Measurements from ENCODE around the gene LPCAT3. TPM values are rescaled to one million over a fixed set of nuclear protein-coding genes. Genes with fewer than 3 reads are reported as not detected.

LPCAT3 gene
- total RNA-seq, 2 donors from 2014 or later: 33.6 to 86.7 TPM

DNA sequence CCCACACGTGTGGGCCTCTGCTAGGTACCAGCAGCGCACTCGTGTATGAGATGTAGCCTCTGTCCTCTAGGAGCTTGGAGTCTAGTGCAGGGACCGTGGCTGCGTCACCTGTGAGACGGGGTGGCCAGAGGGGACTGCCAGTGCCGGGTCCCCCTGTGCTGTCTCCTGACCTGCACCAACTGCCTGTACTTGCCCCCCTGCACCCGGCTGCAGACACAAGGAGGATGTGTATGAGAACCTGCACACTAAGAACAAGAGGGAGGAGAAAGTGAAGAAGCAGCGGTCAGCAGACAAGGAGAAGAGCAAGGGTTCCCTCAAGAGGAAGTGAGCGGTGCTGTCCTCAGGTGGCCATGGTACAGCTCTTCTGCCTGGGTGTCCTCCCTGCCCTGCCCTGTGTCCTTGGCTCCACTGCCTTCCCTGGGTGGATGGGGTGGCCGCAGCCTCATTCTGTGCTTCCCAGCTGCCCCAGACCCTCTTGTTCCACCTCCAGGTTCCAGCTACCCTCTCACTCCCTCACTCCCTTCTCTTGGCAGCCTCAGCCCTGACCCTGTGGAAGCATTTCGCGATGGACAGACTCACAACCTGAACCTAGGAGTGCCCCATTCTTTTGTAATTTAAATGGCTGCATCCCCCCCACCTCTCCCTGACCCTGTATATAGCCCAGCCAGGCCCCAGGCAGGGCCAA is 57.5 kb downstream of the LPCAT3 start:
- Histone ChIP-seq H3K36me3 (ENCODE audit: control insufficient read depth, insufficient read depth, low read length) (peaks cover 16% of the 10 kb centered on the region), H3K4me3 (ENCODE audit: low read length) (no peak overlapping the region), H3K4me1 (ENCODE audit: control insufficient read depth, insufficient read depth, low read length) (peaks cover 4% of the 10 kb centered on the region), H3K9ac (ENCODE audit: extremely low read depth, low read length, poor library complexity, severe bottlenecking) (no peak overlapping the region), H3K27ac (ENCODE audit: low read depth, low read length) (peak overlapping the region; percentile 8), H3K27me3 (ENCODE audit: control insufficient read depth, insufficient read depth, low read length, poor library complexity, severe bottlenecking) (no peaks in the 10 kb centered on the region), H3K9me3 (ENCODE audit: control insufficient read depth, low read length) (no peaks in the 10 kb centered on the region)
- peaks cover 42% of the 10 kb centered on the region for H3K4me1 Mint-ChIP-seq
- H3K36me3 Mint-ChIP-seq (ENCODE audit: low read depth): peaks cover 33% of the 10 kb centered on the region
- peak; percentile 73 for DNase-seq
- TF ChIP-seq, protein P1, sequence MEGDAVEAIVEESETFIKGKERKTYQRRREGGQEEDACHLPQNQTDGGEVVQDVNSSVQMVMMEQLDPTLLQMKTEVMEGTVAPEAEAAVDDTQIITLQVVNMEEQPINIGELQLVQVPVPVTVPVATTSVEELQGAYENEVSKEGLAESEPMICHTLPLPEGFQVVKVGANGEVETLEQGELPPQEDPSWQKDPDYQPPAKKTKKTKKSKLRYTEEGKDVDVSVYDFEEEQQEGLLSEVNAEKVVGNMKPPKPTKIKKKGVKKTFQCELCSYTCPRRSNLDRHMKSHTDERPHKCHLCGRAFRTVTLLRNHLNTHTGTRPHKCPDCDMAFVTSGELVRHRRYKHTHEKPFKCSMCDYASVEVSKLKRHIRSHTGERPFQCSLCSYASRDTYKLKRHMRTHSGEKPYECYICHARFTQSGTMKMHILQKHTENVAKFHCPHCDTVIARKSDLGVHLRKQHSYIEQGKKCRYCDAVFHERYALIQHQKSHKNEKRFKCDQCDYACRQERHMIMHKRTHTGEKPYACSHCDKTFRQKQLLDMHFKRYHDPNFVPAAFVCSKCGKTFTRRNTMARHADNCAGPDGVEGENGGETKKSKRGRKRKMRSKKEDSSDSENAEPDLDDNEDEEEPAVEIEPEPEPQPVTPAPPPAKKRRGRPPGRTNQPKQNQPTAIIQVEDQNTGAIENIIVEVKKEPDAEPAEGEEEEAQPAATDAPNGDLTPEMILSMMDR (conservative IDR thresholded peaks at IDR 0.05): peak; percentile 61
- WGBS, 2 experiments (ENCODE audit: insufficient coverage in 1 of 2, insufficient read length in 1 of 2): 80 to 86% methylated on average over 10 to 13 of the region's 13 CpGs
- H3K27ac Mint-ChIP-seq: peak overlapping the region; percentile 99
- H3K4me3 Mint-ChIP-seq: peak overlapping the region; percentile 98
- H3K27me3 Mint-ChIP-seq (ENCODE audit: insufficient read depth): no peaks in the 10 kb centered on the region
- no peaks in the 10 kb centered on the region for H3K9me3 Mint-ChIP-seq

DNA sequence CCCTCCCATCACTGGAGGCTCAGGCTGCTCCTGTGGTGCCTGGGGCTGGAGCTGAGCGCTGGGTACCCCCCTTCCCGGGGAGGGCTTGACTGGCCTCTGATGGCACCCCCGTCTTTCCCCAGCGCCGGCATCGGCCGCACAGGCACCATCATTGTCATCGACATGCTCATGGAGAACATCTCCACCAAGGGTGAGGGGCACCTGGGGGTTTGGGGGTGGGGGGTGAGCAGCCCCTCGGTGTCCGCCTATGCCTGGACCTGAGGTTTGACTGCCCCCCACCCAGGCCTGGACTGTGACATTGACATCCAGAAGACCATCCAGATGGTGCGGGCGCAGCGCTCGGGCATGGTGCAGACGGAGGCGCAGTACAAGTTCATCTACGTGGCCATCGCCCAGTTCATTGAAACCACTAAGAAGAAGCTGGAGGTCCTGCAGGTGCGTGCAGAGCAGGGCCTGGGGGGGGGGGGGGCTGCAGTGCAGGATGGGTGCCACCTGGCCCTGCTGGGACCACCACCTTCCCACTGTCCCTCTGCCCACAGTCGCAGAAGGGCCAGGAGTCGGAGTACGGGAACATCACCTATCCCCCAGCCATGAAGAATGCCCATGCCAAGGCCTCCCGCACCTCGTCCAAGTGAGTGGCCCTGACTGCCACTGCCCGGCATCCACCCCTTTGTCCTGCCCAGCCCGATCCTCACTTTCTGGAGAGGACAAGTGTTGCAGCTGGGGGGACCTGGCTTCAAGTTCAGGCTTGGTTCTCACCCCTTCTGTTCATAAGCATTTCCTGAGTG is 58.3 kb downstream of the LPCAT3 start:
- no peaks in the 10 kb centered on the region for H3K9me3 ChIP-seq (ENCODE audit: control insufficient read depth, low read length)
- peaks cover 36% of the 10 kb centered on the region for H3K4me1 Mint-ChIP-seq
- no peak for DNase-seq
- no peak overlapping the region for H3K4me3 Mint-ChIP-seq
- peak overlapping the region; percentile 99 for H3K27ac Mint-ChIP-seq
- H3K27me3 Mint-ChIP-seq (ENCODE audit: insufficient read depth): no peaks in the 10 kb centered on the region
- H3K27ac ChIP-seq (ENCODE audit: low read depth, low read length): no peak overlapping the region
- no peak overlapping the region for H3K4me3 ChIP-seq (ENCODE audit: low read length)
- H3K27me3 ChIP-seq (ENCODE audit: control insufficient read depth, insufficient read depth, low read length, poor library complexity, severe bottlenecking): no peaks in the 10 kb centered on the region
- H3K9ac ChIP-seq (ENCODE audit: extremely low read depth, low read length, poor library complexity, severe bottlenecking): no peak overlapping the region
- 89 to 90% methylated on average over 16 to 26 of the region's 26 CpGs for WGBS, 2 experiments (ENCODE audit: insufficient coverage in 1 of 2, insufficient read length in 1 of 2)
- H3K9me3 Mint-ChIP-seq: no peaks in the 10 kb centered on the region
- H3K36me3 ChIP-seq (ENCODE audit: control insufficient read depth, insufficient read depth, low read length): peaks cover 10% of the 10 kb centered on the region
- H3K36me3 Mint-ChIP-seq (ENCODE audit: low read depth): peaks cover 30% of the 10 kb centered on the region
- H3K4me1 ChIP-seq (ENCODE audit: control insufficient read depth, insufficient read depth, low read length): peaks cover 4% of the 10 kb centered on the region
- TF ChIP-seq, protein P1 (conservative IDR thresholded peaks at IDR 0.05): no peak

GRCh38 chr12:6959058-6959804 is 59.0 kb downstream of the LPCAT3 start:
- H3K36me3 ChIP-seq (ENCODE audit: control insufficient read depth, insufficient read depth, low read length): peaks cover 3% of the 10 kb centered on the region
- WGBS, 2 experiments (ENCODE audit: insufficient coverage in 1 of 2, insufficient read length in 1 of 2): 81 to 84% methylated on average over 4 to 24 of the region's 24 CpGs
- no peak overlapping the region for H3K9ac ChIP-seq (ENCODE audit: extremely low read depth, low read length, poor library complexity, severe bottlenecking)
- no peaks in the 10 kb centered on the region for H3K9me3 Mint-ChIP-seq
- no peak for DNase-seq
- peaks cover 23% of the 10 kb centered on the region for H3K36me3 Mint-ChIP-seq (ENCODE audit: low read depth)
- peaks cover 4% of the 10 kb centered on the region for H3K4me1 ChIP-seq (ENCODE audit: control insufficient read depth, insufficient read depth, low read length)
- peaks cover 28% of the 10 kb centered on the region for H3K4me1 Mint-ChIP-seq
- no peaks in the 10 kb centered on the region for H3K27me3 Mint-ChIP-seq (ENCODE audit: insufficient read depth)
- H3K4me3 ChIP-seq (ENCODE audit: low read length): no peak overlapping the region
- H3K27ac ChIP-seq (ENCODE audit: low read depth, low read length): no peak overlapping the region
- H3K27ac Mint-ChIP-seq: peak overlapping the region; percentile 54
- TF ChIP-seq, protein P1 (conservative IDR thresholded peaks at IDR 0.05): no peak
- no peak overlapping the region for H3K4me3 Mint-ChIP-seq
- H3K27me3 ChIP-seq (ENCODE audit: control insufficient read depth, insufficient read depth, low read length, poor library complexity, severe bottlenecking): no peaks in the 10 kb centered on the region
- H3K9me3 ChIP-seq (ENCODE audit: control insufficient read depth, low read length): no peaks in the 10 kb centered on the region

Data from endodermal cell (in vitro differentiated cells).